HUDEP-2 (cell line): Measurements from ENCODE around the gene SRSF1.
A peak's percentile ranks its signal among the peaks of the same experiment; 100 is the strongest.

Experiments used
- DNase-seq, 76 experiments: peaks; one replicate each; lab custom pipeline; 2025; ENCODE audit not compliant: unreplicated experiment in 76 of 76; lab: John Stamatoyannopoulos, UW

The SRSF1 gene

GRCh38 chr17:58019521-58019920 lies 12.5 kb upstream of the SRSF1 start:
- DNase-seq, result no peak

GRCh38 chr17:58019039-58019438 lies 12.0 kb upstream of the SRSF1 start:
- no peak for DNase-seq

- DNase-seq, result no peak
Measured at GRCh38 chr17:58010067-58010799, 3.2 kb upstream of the SRSF1 start.

- DNase-seq, result peak in 1 of 76 experiments; percentile 40
Measured at GRCh38 chr17:58007781-58008706, 998 bp upstream of the SRSF1 start.

- DNase-seq, result peak in 56 of 76 experiments; percentile 15 to 74 (median 58)
Measured at GRCh38 chr17:58006560-58006923, 504 bp downstream of the SRSF1 start.

- DNase-seq, result peak in 2 of 76 experiments; percentile 4 to 27
Measured at GRCh38 chr17:58005728-58006559, 1.1 kb downstream of the SRSF1 start.

GRCh38 chr17:58005031-58005727 lies 1.9 kb downstream of the SRSF1 start:
- peak in 10 of 76 experiments; percentile 5 to 47 (median 21) for DNase-seq

GRCh38 chr17:58004060-58004459 lies 3.0 kb downstream of the SRSF1 start:
- no peak for DNase-seq

GRCh38 chr17:58002973-58003372 lies 4.1 kb downstream of the SRSF1 start:
- no peak for DNase-seq

- no peak for DNase-seq
Measured at GRCh38 chr17:58002154-58002948, 4.7 kb downstream of the SRSF1 start.

GRCh38 chr17:58001461-58002124 lies 5.5 kb downstream of the SRSF1 start:
- DNase-seq, result no peak

- DNase-seq, result peak in 34 of 76 experiments; percentile 13 to 76 (median 50)
Measured at GRCh38 chr17:57999496-58000017, 7.5 kb downstream of the SRSF1 start.

GRCh38 chr17:57999010-57999495 lies 8.0 kb downstream of the SRSF1 start:
- no peak for DNase-seq

GRCh38 chr17:57997085-57997809 lies 9.8 kb downstream of the SRSF1 start:
- no peak for DNase-seq

GRCh38 chr17:57995076-57995956 lies 11.7 kb downstream of the SRSF1 start:
- peak in 65 of 76 experiments; percentile 20 to 77 (median 46) for DNase-seq

- no peak for DNase-seq
Measured at GRCh38 chr17:57994436-57994835, 12.6 kb downstream of the SRSF1 start.
